CMK (cell line): Measurements from ENCODE around the gene ATP6V1G3.
"Not testable (repeated sequence)": the region's sequence is repeated elsewhere in the genome, so short reads cannot be mapped to it uniquely, and the experiment has no call there.

Source experiments
- DNase-seq: peaks from one replicate; pipeline ENCODE4 v3.0.0-alpha.2; 2010; ENCODE audit warnings: low read depth

Gene ATP6V1G3

GRCh38 chr1:198496216-198497143 lies 44.0 kb downstream of the ATP6V1G3 start:
- DNase-seq, result no peak

GRCh38 chr1:198495631-198496030 lies 44.8 kb downstream of the ATP6V1G3 start:
- DNase-seq, result no peak

- no peak for DNase-seq
Observed at GRCh38 chr1:198494658-198495103, 45.8 kb downstream of the ATP6V1G3 start.

- DNase-seq, result no peak
Observed at GRCh38 chr1:198494139-198494538, 46.3 kb downstream of the ATP6V1G3 start.

GRCh38 chr1:198493329-198493728 lies 47.2 kb downstream of the ATP6V1G3 start:
- no peak for DNase-seq

DNA sequence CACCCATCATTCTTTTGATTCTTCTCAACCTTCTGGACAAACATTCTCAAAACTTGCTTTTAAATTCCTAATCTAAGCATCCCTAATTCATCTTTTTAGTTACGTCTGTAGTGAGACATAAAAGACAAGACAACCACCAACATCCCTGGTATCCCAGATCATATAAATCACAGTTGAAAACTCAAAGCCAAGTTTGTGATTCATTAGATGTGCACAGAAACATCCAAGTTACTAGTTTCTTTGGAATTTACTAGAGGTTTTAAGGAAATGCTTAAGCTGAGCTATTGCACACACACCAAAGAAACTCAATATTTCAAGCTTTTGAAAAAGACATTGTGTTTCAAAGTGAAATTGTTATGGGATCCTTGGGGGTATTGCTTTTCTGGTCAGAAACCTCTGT lies 47.6 kb downstream of the ATP6V1G3 start:
- DNase-seq, result no peak

DNA sequence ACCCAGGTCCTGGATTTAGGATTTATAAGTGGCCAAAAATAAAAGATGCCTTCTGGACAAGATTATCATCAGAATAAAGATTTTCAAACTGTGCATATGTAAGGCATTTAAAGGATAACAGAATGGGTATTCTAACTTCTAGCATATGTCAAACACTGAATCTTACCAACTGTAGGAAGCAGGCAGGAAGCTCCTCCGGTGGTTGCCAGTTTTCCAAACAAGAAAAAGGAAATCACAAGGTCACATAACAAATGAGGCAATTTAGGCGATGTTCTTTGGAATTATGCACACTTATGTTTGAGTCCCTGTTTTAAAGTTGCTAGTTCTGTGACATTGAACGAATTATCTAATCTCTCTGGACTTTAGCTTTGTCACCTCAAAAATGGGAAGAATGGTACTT lies 48.9 kb downstream of the ATP6V1G3 start:
- DNase-seq, result no peak

DNA sequence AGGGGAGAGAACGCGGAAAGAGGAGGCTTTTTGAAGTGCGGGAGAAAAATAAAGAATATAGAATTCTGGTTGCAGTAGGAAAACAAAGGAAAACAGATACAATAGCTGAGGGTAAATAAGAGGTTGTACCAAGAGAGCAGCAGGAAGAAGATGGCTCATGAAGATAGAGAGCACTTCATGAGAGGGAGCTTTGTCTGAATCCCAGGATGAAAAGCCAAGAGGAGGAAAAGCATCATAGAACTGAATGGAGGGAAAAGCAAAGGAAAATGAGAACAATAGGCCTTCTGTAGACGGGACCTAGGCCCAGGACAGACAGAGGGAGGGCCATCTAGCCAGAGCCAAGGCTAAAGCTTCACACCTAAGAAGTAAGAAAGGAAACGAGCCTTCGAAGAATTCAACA lies 49.5 kb downstream of the ATP6V1G3 start:
- DNase-seq, result no peak

DNA sequence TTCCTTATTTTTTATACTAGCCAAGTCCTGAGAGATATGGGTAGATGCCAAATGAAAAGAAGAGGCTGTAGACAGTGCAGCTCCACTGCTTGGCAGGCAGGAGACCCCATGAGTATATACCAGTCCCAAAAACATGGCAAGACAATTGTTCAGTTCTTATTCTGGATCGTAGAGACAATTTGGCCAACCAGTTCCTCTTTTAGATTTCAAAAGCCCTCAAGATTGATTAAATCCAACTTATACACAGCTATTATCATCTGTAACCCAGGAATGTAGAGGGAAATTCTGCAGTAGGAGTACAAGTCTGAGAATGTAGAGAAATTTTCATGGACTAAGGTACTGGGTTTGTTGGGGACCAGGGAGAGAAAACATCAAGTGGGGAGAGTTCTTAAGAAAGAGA lies 50.3 kb downstream of the ATP6V1G3 start:
- DNase-seq, result no peak

GRCh38 chr1:198486903-198487302 lies 53.6 kb downstream of the ATP6V1G3 start:
- DNase-seq, result no peak

- no peak for DNase-seq
Observed at GRCh38 chr1:198483645-198484044, 56.8 kb downstream of the ATP6V1G3 start.

DNA sequence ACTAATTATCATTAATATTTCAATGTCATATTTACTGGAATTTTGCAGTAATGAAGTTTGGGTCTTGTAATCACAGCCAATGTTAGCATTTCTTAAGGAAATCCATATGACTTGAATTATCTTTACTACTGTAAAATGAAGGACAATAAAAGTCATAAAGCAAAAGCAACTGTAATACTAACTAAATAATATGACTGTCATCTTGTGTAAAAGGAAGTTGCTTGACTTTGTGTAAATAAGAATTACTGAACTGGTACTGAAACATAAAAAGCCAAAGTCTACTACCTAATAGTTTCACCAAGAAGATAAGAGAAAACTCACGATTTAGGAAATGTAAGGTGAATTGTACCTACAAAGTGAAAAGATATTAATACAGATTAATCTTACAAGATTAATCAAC lies 57.5 kb downstream of the ATP6V1G3 start:
- no peak for DNase-seq

GRCh38 chr1:198481661-198482060 lies 58.8 kb downstream of the ATP6V1G3 start:
- no peak for DNase-seq

DNA sequence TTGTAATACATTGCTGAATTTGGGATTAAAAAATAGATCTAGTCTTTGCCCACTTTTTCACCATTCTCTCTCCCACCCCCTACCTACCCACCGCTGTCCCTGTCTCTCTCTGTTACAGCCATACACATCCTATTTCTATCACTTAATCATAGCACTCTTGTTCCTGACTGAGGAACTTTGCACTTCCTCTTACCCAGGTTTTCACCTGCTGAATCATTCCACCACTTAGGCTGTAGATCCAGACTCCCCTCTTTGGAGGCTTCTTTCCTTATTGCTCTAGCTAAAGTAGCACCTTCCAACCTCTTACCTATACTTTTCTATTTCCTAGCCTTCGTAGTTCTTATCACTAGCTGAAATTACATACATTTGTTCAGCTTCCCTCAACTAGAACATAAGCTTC lies 59.6 kb downstream of the ATP6V1G3 start:
- DNase-seq, result no peak

- not testable (repeated sequence) for DNase-seq
Observed at GRCh38 chr1:198477354-198477753, 63.1 kb downstream of the ATP6V1G3 start.
